ENCODE measurements around the gene NRL. TPM values are rescaled to one million over a fixed set of nuclear protein-coding genes. Genes with fewer than 3 reads are reported as not detected.

NRL gene
- total and polyA plus RNA-seq, 9 of the 15 experiments (the other 6 are each of a cell fraction or from before 2014, with no cell fraction given), result 0.07 to 2.7 (median 1.4) TPM; not detected in 1

DNA sequence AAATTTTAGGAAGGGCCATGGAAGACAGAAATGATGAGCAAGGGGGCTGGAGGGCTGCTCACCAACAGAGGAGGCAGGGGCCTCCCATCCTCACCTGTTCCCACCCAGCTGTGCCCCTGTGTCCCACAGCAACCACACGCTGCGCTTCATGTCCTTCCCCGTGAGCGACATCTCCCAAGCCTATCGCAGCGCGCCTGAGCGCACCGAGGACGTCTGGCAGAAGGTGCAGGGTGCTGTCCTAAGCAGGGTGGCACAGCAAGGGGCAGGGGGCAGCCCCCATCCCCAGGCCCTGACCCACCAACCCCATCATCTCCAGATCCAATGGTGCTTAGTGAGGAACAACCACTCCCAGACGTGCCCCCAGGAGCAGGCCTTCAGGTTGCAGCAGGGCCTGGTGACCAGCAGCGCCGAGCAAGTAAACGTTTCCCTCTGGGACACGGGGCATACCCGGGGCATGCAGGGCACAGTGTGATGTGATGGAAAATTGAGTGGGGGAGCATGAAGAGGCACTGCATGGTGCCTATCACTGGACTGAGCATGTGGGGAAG lies 54.8 kb downstream of the NRL start:
- Histone ChIP-seq H3K27me3 (ENCODE audit: control insufficient read depth in 2 of 2, insufficient read depth in 2 of 2, low read length in 2 of 2) (peaks cover 0 to 8% of the 10 kb centered on the region in 2 experiments; a peak in 1 of 5 replicates), H3K4me3 (no peak overlapping the region), H4K20me1 (replicated peaks; ENCODE audit: control insufficient read depth, insufficient read depth, low read length) (no peaks in the 10 kb centered on the region), H3K4me1 (replicated peaks in 1 of 2; ENCODE audit: control insufficient read depth in 2 of 2, insufficient read depth in 2 of 2, low read length in 2 of 2) (peaks cover 0 to 6% of the 10 kb centered on the region in 2 experiments; a peak in 2 of 5 replicates), H3K79me2 (ENCODE audit: control insufficient read depth, insufficient read depth, low read length) (no peaks in the 10 kb centered on the region), H3K9me3 (replicated peaks; ENCODE audit: control insufficient read depth, insufficient read depth, low read depth, low read length) (no peaks in the 10 kb centered on the region), H3K27ac (ENCODE audit: extremely low read depth, low read depth, low read length) (no peak overlapping the region), H3K9me1 (ENCODE audit: control insufficient read depth, insufficient read depth, low read length) (no peaks in the 10 kb centered on the region), H2AFZ (ENCODE audit: low read depth, low read length) (no peak overlapping the region), H3K36me3 (ENCODE audit: control insufficient read depth, insufficient read depth, low read length) (no peaks in the 10 kb centered on the region), H3K9ac (ENCODE audit: insufficient read depth in 1 of 2, low read depth in 2 of 2, low read length in 2 of 2) (no peak overlapping the region), H3K4me2 (ENCODE audit: insufficient read depth, low read length) (no peak overlapping the region)
- intact Hi-C loops (cut with micrococcal nuclease) (no loop called here), in situ Hi-C loops (cut with MboI) (loop anchor here (5.0 to 10.0 kb wide), 2 partner anchors 32 to 375 kb away; partner anchors contain the start of gene PCK2)
- ATAC-seq, result no peak
- WGBS (ENCODE audit: insufficient coverage, low coverage, missing lambda C conversion rate), result 43% methylated on average over 9 of the region's 16 CpGs
- no peak for FAIRE-seq
- no peak for DNase-seq (ENCODE audit: extremely low read depth in 1 of 4, low spot score in 3 of 4)
- POLR2A ChIA-PET, result no interaction called here
- BruUV-seq (replicated peaks), result no TSS peak
- CTCF ChIA-PET (ENCODE audit: low intra/inter-chr PET ratio), result interaction anchor here (0.6 kb wide), 1 partner anchor 22 kb away, joined by 3 read pairs; no protein-coding TSS in a partner anchor
- TF ChIP-seq POLR2B (IDR thresholded peaks at IDR 0.05; ENCODE audit: low read depth, partially characterized antibody), result no peak
- TF ChIP-seq TCFL5 (CRISPR knock-in tag; conservative IDR thresholded peaks at IDR 0.05), result no peak
- TF ChIP-seq, protein P1, sequence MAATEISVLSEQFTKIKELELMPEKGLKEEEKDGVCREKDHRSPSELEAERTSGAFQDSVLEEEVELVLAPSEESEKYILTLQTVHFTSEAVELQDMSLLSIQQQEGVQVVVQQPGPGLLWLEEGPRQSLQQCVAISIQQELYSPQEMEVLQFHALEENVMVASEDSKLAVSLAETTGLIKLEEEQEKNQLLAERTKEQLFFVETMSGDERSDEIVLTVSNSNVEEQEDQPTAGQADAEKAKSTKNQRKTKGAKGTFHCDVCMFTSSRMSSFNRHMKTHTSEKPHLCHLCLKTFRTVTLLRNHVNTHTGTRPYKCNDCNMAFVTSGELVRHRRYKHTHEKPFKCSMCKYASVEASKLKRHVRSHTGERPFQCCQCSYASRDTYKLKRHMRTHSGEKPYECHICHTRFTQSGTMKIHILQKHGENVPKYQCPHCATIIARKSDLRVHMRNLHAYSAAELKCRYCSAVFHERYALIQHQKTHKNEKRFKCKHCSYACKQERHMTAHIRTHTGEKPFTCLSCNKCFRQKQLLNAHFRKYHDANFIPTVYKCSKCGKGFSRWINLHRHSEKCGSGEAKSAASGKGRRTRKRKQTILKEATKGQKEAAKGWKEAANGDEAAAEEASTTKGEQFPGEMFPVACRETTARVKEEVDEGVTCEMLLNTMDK (IDR thresholded peaks at IDR 0.05; ENCODE audit: borderline replicate concordance, insufficient read depth, low read depth, low read length, poor library complexity, severe bottlenecking), result no peak
- TF ChIP-seq TFAP4 (CRISPR knock-in tag; IDR thresholded peaks at IDR 0.05; ENCODE audit: borderline replicate concordance), result no peak
- no peak for TF ChIP-seq XRCC5 (IDR thresholded peaks at IDR 0.05; ENCODE audit: low read depth, low read length)
- TF ChIP-seq E2F3 (CRISPR knock-in tag; IDR thresholded peaks at IDR 0.05), result no peak
- TF ChIP-seq SAFB2 (IDR thresholded peaks at IDR 0.05; ENCODE audit: borderline replicate concordance, low read depth, low read length, severe bottlenecking), result no peak
- TF ChIP-seq, protein P2, sequence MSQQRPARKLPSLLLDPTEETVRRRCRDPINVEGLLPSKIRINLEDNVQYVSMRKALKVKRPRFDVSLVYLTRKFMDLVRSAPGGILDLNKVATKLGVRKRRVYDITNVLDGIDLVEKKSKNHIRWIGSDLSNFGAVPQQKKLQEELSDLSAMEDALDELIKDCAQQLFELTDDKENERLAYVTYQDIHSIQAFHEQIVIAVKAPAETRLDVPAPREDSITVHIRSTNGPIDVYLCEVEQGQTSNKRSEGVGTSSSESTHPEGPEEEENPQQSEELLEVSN (IDR thresholded peaks at IDR 0.05; ENCODE audit: borderline replicate concordance in 1 of 2, extremely low read depth in 1 of 2, insufficient read depth in 1 of 2, insufficient read length in 1 of 2, low read depth in 1 of 2, low read length in 1 of 2, poor library complexity in 1 of 2, severe bottlenecking in 1 of 2), result no peak
- TF ChIP-seq KLF10 (CRISPR knock-in tag; IDR thresholded peaks at IDR 0.05), result no peak
- no peak for TF ChIP-seq EGR1 (conservative IDR thresholded peaks at IDR 0.05)
- no peak for TF ChIP-seq TRIM25 (IDR thresholded peaks at IDR 0.05; ENCODE audit: borderline replicate concordance)
- TF ChIP-seq CBFA2T3 (IDR thresholded peaks at IDR 0.05), result no peak
- no peak for TF ChIP-seq TFAM (CRISPR knock-in tag; conservative IDR thresholded peaks at IDR 0.05)
- no peak for TF ChIP-seq ZBTB17 (CRISPR knock-in tag; IDR thresholded peaks at IDR 0.05)
- no peak for TF ChIP-seq CREM (IDR thresholded peaks at IDR 0.05; ENCODE audit: low read depth)
- no peak for TF ChIP-seq MAFK (IDR thresholded peaks at IDR 0.05; ENCODE audit: low read length)
